ENCODE data around the gene OR6S1. TPM values are rescaled to one million over a fixed set of nuclear protein-coding genes. Genes with fewer than 3 reads are reported as not detected.

The OR6S1 gene
- total RNA-seq, 1 donor from 2014 or later, result not detected

GRCh38 chr14:20612403-20612802 is 29.1 kb downstream of the OR6S1 start:
- DNase-seq (ENCODE audit: extremely low spot score in 2 of 2), result no peak
- Histone ChIP-seq H3K36me3 (no peaks in the 10 kb centered on the region), H3K9me3 (no peaks in the 10 kb centered on the region), H3K4me3 (no peak overlapping the region), H3K4me1 (peaks cover 18% of the 10 kb centered on the region), H3K27me3 (no peaks in the 10 kb centered on the region), H3K27ac (no peak overlapping the region)
- intact Hi-C loops (cut with DNase I), result loop anchor here (2.0 to 10.0 kb wide), 5 partner anchors 72 to 285 kb away; partner anchors contain the start of genes PARP2, PIP4P1, PNP and RNASE4
- TF ChIP-seq POLR2AphosphoS5 (IDR thresholded peaks at IDR 0.05; ENCODE audit: insufficient read depth in 1 of 2, low read depth in 1 of 2) (no peak), CTCF (IDR thresholded peaks at IDR 0.05) (no peak), POLR2A (IDR thresholded peaks at IDR 0.05) (no peak)

- Histone ChIP-seq H3K4me1 (peaks cover 18% of the 10 kb centered on the region), H3K36me3 (no peaks in the 10 kb centered on the region), H3K9me3 (no peaks in the 10 kb centered on the region), H3K27ac (no peak overlapping the region), H3K27me3 (no peaks in the 10 kb centered on the region), H3K4me3 (no peak overlapping the region)
- TF ChIP-seq POLR2A (IDR thresholded peaks at IDR 0.05) (no peak), POLR2AphosphoS5 (IDR thresholded peaks at IDR 0.05; ENCODE audit: insufficient read depth in 1 of 2, low read depth in 1 of 2) (no peak), CTCF (IDR thresholded peaks at IDR 0.05) (no peak)
- intact Hi-C loops (cut with DNase I), result loop anchor here (5.0 to 10.0 kb wide), 4 partner anchors 146 to 284 kb away; partner anchors contain the start of genes PARP2, PIP4P1, PNP and TEP1
- no peak for DNase-seq (ENCODE audit: extremely low spot score in 2 of 2)
Observed at GRCh38 chr14:20611277-20611676, 30.2 kb downstream of the OR6S1 start.

GRCh38 chr14:20610002-20610765 is 31.3 kb downstream of the OR6S1 start:
- intact Hi-C loops (cut with DNase I), result loop anchor here (5.0 to 10.0 kb wide), 4 partner anchors 145 to 283 kb away; partner anchors contain the start of genes PARP2, PIP4P1, PNP and TEP1
- peak overlapping the region; percentile 66 to 82 for H3K4me3 ChIP-seq
- DNase-seq (ENCODE audit: extremely low spot score in 2 of 2), result no peak
- no peaks in the 10 kb centered on the region for H3K9me3 ChIP-seq
- peaks cover 18% of the 10 kb centered on the region for H3K4me1 ChIP-seq
- H3K27ac ChIP-seq, result peak overlapping the region; percentile 78
- H3K27me3 ChIP-seq, result no peaks in the 10 kb centered on the region
- peak in 1 of 2 donors; percentile 41 for TF ChIP-seq POLR2AphosphoS5 (IDR thresholded peaks at IDR 0.05; ENCODE audit: insufficient read depth in 1 of 2, low read depth in 1 of 2)
- no peak for TF ChIP-seq POLR2A (IDR thresholded peaks at IDR 0.05)
- no peaks in the 10 kb centered on the region for H3K36me3 ChIP-seq

GRCh38 chr14:20609215-20610001 is 32.1 kb downstream of the OR6S1 start:
- peak; percentile 87 to 99 (median 97) for TF ChIP-seq CTCF (IDR thresholded peaks at IDR 0.05)
- peak; percentile 57 to 72 for TF ChIP-seq POLR2AphosphoS5 (IDR thresholded peaks at IDR 0.05; ENCODE audit: insufficient read depth in 1 of 2, low read depth in 1 of 2)
- no peak for TF ChIP-seq POLR2A (IDR thresholded peaks at IDR 0.05)
- Histone ChIP-seq H3K9me3 (no peaks in the 10 kb centered on the region), H3K36me3 (no peaks in the 10 kb centered on the region), H3K27ac (peak overlapping the region; percentile 78), H3K4me1 (peaks cover 15% of the 10 kb centered on the region), H3K4me3 (peak overlapping the region; percentile 66 to 82), H3K27me3 (no peaks in the 10 kb centered on the region)
- DNase-seq (ENCODE audit: extremely low spot score in 2 of 2), result no peak
- intact Hi-C loops (cut with DNase I), result loop anchor here (5.0 to 10.0 kb wide), 4 partner anchors 145 to 282 kb away; partner anchors contain the start of genes PARP2, PIP4P1, PNP and TEP1

- Histone ChIP-seq H3K27ac (no peak overlapping the region), H3K27me3 (no peaks in the 10 kb centered on the region), H3K36me3 (no peaks in the 10 kb centered on the region), H3K4me1 (peaks cover 9% of the 10 kb centered on the region), H3K9me3 (no peaks in the 10 kb centered on the region), H3K4me3 (no peak overlapping the region)
- no peak for DNase-seq (ENCODE audit: extremely low spot score in 2 of 2)
- TF ChIP-seq POLR2AphosphoS5 (IDR thresholded peaks at IDR 0.05; ENCODE audit: insufficient read depth in 1 of 2, low read depth in 1 of 2) (no peak), CTCF (IDR thresholded peaks at IDR 0.05) (no peak), POLR2A (IDR thresholded peaks at IDR 0.05) (no peak)
- intact Hi-C loops (cut with DNase I), result no loop called here
Observed at GRCh38 chr14:20608383-20609110, 32.9 kb downstream of the OR6S1 start.

Measured in vagina (tissue), 2 donors.